B cell (primary cell): ENCODE measurements around the gene GMNC.

Source experiments
- EZH2 ChIP-seq: IDR thresholded peaks from 2 replicates; pipeline ENCODE4 v1.6.1; 2012; ENCODE audit warnings: borderline replicate concordance, low read depth, mild to moderate bottlenecking, moderate library complexity, low read length; ENCODE audit not compliant: insufficient read depth, poor library complexity, severe bottlenecking
- TF ChIP-seq, protein P1 (sequence below): fragments of 200-600 bp; IDR thresholded peaks from one replicate; pipeline ENCODE4 v1.8.0; 2022; ENCODE audit warnings: antibody characterized with exemption, mild to moderate bottlenecking

- TF ChIP-seq, protein P1, sequence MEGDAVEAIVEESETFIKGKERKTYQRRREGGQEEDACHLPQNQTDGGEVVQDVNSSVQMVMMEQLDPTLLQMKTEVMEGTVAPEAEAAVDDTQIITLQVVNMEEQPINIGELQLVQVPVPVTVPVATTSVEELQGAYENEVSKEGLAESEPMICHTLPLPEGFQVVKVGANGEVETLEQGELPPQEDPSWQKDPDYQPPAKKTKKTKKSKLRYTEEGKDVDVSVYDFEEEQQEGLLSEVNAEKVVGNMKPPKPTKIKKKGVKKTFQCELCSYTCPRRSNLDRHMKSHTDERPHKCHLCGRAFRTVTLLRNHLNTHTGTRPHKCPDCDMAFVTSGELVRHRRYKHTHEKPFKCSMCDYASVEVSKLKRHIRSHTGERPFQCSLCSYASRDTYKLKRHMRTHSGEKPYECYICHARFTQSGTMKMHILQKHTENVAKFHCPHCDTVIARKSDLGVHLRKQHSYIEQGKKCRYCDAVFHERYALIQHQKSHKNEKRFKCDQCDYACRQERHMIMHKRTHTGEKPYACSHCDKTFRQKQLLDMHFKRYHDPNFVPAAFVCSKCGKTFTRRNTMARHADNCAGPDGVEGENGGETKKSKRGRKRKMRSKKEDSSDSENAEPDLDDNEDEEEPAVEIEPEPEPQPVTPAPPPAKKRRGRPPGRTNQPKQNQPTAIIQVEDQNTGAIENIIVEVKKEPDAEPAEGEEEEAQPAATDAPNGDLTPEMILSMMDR = no peak
- TF ChIP-seq EZH2 = no peak
Measured at GRCh38 chr3:190849607-190850006, 12.9 kb downstream of the GMNC start.
